SW480 (cell line): ENCODE results near the gene RAB14.
A peak's percentile ranks its signal among the peaks of the same experiment; 100 is the strongest.
"Not testable (repeated sequence)": the region's sequence is repeated elsewhere in the genome, so short reads cannot be mapped to it uniquely, and the experiment has no call there.

Source experiments
- DNase-seq: peaks from one replicate; pipeline ENCODE4 v3.0.0-alpha.2; 2016; ENCODE audit warnings: low spot score

The RAB14 gene

DNA sequence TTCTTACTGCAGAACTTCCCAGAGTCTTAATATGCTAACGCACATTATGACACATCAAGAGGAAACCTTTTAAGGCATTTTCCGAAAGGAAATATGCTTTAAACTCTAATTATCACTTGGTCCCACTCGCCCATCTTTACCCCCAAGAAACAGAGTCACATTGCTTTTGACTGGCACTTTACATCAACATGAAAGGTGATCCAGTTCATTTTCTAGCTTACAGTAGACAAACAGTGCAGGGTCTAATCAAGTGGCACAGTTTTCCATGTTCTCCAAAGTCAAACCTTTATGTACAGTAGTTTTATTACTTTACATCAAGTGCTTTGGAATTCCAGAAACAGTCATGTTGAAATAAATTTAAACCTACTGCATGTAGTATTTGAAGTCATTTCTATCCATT is 12.0 kb downstream of the RAB14 start:
- no peak for DNase-seq

DNA sequence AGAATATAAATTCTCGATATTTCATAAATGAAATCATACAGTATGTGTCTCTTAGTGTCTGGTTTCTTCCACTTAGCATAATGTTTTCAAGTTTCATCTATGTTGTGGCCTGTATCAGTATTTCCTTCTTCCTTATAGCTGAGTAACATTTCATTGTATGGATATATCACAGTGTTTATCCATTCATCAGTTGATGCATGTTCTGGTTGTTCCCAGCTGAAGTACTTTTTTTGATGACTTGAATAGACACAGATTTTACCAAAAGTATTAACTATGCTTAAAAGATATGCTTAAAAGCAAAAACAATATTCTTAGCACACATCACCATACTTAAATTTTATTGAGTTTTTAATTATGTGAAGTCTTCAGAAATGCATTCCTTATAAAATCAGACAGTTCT is 12.7 kb downstream of the RAB14 start:
- no peak for DNase-seq

DNA sequence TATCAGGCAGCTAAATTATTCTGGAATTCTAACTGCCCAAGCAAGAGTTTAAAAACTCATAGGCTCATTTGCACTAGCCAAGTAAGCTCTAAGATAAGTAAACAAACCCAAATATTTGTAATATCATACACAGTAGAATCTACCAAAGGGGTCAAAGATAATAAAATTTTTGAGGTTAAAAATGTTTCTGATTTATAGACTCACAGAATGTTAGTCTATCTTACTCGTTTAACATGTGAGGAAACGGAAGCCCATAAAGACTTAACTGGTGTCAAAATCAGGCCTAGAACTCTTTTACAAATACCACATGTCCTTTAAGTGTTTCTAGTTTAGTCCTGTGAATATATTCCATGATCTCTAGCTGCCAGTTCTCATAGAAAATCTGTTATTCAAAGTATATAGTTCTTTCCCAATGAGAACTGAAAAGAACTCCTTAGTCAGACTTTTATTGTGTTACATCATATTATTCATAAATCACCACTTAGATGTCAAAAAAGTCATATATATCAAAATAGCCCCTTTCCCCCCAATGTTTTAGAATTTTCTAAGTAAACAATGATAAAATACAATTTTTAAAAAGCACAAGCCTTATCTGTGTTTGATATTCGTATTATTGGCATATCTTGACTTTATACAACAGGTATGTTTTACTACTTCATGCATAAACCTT is 13.9 kb downstream of the RAB14 start:
- DNase-seq: no peak

DNA sequence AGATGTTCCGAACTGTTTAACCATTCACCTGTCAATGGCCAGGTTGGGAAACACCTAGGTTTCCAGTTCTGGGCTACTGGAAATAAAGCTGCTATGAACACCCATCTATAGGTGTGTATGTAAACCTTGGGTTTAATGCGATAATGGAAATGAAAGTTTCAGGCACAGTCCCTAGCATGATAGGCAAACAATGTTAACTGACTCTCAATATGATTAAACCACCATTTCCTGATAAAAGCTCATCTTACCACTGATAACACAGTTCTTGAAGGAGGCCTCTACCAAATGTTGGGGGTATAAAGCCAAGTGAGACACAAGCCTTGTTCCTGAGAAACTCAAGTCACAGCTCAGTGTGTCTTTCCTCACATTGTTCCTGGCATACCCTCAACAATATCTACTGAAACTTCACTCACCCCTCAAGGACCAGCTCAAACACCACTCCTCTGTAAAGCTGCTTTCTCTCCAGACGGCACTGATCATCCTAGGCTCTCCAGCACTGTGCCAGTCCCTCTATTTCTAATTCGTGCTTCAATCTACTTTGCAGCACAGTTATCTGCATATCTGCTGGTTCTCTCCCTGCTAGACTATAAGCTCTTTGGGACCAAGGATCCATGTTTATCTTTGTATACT is 15.8 kb downstream of the RAB14 start:
- DNase-seq: no peak

DNA sequence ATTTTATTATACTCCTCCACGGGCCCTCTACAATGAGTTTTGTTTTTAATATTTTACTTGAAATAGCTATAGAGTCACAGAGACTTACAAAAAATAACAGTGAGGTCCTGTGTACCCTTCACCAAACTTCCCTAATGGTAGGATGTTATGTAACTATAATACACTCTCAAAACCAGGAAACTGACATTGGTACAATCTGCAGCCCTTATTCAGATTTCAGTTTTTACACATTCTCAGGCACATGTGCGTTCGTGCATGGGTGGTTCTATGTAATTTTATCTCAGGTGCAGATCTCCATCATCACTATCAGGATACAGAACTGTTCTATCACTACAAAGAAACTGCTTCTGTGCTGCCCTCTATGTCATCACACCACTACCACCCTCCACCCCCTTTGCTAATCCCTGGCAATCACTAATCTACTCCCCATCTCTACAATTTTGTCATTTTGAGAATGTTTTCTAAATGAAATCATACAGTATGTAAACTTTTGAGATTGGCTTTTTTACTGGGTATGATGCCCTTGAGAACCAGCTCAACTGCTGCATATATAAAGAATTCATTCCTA is 16.4 kb downstream of the RAB14 start:
- no peak for DNase-seq

DNA sequence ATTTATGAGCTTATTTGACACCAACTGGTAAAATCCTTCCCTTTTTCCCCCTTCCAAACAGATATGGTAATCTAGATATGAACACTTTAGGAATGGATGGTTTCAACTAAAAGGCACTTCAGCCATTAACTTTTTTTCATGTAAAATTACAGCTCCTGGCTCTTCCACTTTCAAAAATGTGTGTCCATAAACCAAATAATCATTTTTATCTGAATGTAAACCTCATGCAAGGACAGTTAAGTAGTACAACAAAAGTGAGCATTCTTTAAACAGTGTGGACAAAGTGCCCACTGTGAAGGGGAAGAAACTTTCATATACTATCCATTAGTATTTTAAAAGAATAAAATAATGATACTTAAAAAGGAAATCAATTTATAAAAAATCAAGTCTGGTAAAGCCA is 17.2 kb downstream of the RAB14 start:
- DNase-seq: no peak

DNA sequence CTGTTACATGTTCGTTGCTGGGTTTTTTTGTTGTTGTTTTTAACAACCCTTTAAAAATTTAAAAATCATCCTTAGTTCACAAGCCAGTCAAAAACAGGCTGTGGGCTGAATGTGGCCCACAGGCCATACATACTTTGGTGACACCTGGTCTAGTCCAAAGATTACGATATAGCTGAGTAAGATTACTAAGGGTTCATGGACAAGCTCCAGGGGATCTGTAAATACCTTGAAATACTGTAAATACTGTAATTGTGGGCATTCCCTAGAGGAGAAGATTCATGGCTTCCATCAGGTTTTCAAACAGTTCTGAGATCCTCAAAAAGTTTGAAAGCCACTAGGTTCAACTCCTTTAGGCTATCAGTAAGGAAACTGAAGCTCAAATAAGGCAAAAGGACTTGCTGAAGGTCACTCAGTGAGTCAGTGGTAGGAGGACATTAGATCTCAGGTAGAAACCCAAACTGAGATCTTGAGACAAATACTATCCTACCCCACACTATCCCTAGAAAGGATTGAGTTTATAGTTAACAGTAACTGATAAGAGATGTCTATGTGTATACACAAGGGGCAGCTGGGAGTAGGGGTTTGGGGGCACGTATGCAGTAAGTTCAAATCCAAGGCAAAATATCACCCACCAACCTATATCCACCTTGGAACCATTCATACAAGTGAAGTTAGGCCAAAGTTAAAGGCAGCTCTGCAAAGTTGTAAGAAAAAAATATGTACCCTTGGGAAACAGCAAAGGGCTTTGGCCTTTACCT is 17.8 kb downstream of the RAB14 start:
- no peak for DNase-seq

DNA sequence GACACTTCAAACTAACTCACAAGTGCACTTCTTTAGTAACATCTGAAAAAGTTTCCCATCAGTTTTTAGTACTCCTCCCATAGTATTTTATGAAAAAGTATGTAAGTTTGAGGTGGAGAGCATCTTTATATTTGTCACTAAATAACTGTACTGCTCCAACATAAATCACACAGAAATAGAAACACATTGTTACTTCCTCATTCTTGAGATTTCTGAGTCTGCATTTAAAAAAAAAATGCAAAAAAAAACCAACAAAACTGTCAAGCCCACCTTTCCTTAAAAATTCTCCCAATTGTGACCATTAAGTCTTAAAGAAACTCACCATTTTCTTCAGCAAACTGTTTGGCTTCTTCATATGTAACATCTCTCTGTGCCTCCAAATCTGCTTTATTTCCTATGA is 18.7 kb downstream of the RAB14 start:
- no peak for DNase-seq

DNA sequence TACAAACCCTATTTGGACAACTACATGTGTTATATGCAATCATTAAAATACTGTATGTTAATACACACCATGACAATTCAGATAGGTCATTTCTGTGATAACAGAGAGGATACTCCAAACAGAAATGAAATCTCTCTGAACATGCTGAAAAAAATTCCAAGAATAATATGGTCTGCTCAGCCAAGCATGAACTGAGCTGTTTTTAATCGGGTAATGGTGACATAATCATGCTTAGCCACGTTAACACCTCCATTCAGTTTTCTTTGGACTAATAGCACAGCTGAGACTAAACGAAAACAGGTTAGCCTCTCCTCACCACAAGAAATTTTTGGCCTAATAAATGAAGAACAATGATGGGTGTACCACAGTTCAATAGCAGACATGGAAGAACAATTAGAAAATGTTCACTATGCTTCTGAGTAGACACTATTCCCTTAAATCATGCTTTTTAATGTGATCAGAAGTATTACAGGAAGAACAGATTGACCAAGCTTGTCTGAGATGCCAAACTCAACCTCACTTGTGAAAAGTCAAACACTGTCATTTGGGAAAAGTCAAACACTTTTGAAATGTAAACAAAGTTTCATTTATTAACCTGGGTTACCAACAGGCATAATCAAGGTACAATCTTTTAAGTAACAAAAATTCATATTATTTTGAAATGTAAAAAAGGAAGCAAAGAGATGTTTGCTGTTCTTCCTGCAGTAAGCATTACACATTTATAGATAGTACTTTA is 19.4 kb downstream of the RAB14 start:
- DNase-seq: no peak

DNA sequence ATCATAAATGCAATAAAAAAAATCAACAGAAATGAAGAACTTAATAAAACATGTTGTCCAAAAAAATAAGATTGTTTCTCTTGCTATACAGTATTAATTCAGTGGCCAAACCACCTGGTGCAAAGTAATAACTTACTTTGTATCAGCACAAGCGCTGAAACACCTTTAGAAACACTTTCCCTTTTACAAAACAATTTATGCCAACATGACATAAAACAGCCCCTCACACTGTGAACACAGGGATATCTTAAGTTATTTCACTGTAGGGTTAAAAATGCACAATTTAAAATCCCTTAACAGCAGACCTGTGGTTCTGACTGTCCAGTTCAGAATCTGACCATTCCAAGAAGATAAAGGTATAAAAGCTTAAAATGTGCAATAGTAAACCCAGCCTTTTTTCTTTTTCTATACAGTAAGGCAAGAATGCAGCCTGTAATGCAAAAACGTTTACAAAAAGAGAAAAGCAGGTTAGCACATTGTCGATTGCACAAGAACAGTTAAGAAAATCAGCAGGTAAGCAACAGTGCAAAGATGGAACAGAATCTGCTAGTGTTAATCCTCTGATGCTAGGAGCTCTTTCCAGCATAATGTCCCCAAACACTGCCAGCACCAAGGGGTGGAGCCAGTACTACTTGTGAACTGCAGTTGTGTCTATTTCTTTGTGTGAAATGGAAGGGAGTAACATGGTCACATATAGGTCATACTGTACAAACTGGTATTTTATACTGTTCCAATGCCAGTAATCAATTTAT is 21.6 kb downstream of the RAB14 start:
- no peak for DNase-seq

DNA sequence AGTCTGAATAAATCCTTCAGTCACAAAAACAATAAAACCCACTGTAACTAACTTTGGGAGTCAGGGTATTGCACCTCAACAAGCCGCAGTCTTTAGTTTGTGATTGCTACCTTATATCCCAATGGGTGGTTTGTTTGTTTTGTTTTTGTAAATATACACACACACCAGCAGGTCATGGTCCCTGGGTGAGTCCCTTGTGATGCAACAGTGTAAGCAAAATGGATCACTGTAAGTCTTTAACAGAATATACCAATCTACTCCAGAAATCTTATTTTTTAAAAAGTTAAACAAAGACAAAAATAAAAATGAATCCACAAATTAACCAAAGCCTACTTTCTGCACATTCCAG is 22.3 kb downstream of the RAB14 start:
- DNase-seq: not testable (repeated sequence)

DNA sequence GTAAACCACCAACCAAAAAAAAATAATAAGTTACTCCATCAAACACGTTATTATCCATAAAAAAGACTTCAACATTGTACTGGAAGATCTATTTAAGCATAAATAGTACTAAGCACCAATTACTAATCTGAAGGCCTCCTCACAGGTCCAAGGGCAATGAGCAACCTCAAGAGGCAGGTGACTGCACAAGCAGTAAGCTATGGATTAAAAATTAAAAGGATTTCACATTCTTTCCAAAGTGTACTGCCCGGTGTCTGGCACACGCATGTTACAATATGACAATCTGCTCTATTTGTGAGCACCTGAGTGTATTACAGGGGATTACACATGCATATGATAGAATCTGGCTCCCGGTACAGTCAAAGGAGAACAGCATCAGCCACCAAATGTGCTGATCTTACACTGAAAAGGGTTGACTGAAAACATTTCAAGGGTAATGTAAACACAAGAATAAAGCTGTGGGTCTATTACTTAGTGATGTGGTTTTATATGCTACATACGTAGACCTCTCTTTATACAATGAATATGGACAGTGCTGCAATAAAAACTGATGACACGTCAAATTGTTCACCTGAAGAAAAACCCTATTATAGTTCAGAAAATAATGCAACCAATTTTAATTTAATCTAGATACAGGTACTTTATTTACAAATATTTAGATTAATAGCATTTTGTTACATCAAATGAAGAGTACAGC is 22.8 kb downstream of the RAB14 start:
- no peak for DNase-seq

DNA sequence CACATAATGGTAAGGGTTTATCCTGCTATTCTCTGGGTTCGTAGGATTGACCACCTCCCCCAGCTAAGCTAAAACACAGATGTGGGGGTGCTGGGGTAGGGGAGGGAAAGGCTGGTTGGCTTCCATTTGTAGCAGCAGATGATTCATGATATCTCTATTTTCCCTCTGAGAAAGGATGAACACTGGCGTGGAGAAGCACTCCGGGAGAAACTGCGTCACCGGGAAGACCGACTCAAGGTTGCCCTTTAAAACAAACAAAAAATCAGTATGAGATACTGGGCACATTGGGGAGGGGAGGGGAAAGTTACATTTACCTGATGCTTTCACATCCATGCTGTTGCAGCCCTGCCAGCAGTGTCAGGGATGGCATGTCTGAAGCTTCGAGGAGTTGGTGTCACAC is 28.2 kb downstream of the RAB14 start:
- DNase-seq: no peak

DNA sequence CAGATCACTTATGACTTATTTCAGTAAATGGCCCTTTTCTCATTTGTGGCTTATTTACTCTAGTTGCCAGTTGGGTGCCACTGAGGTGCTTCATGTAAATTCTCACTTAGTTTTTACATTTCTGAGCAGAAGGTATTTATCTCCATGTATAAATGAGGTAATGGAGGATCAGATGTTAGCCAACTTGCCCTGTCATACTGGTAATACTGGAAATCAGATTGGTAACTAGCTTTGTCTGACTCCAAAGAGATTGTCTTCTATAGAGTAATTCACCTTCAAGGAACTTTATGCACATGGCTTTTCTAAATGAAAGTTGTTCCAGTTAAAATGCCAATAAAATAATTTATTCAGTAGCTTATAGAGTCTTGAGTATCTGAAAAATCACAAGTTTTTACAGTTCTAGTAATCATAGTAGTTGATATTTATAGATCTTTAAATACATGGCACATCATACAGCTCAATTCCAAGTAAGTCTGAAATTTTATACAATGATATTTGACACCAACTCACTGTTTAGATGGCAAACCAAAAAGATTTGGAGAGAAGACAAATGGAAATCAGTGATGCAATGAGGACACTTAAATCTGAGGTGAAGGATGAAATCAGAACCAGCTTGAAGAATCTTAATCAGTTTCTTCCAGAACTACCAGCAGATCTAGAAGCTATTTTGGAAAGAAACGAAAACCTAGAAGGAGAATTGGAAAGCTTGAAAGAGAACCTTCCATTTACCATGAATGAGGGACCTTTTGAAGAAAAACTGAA is 28.8 kb downstream of the RAB14 start:
- no peak for DNase-seq

DNA sequence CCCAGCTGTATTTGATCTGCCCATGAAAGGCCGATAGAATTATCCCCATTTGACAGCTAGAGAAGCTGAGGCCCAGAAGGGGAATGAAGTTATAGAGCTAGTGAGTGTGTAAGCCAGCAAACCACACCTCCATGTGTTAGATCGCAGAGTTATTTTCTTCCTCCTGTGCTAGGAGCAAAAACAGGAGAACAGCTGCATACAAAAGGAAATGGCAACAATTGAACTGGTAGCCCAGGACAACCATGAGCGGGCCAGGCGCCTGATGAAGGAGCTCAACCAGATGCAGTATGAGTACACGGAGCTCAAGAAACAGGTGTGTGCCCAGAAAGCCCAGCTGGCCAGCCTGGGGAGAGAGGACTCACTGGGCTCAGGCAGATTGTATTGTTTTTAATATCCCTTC is 30.4 kb downstream of the RAB14 start:
- no peak for DNase-seq

DNA sequence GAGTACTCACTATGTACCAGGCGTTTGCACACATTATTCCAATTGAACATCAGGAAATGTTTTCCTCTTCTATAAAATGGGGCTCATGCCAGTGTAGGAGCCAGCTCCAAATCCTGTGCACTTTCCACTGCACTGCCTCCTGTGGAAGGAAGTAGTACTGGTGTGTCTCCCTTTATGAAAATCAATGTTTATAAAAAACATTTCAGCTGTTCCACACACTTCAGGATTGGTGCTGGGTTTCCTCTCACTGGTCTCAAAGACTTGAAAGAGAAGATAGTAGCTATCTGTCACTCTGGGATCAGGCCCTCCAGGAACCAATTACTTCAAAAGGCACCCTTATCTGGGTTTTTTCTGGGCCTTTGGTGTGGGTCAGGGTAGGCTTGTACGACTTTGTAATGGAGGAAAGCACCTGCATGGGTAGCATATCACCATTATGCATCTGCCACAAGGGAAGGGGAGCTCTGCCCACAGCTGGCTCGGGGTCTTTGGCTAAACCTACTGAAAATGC is 32.5 kb downstream of the RAB14 start:
- DNase-seq: peak; percentile 10

DNA sequence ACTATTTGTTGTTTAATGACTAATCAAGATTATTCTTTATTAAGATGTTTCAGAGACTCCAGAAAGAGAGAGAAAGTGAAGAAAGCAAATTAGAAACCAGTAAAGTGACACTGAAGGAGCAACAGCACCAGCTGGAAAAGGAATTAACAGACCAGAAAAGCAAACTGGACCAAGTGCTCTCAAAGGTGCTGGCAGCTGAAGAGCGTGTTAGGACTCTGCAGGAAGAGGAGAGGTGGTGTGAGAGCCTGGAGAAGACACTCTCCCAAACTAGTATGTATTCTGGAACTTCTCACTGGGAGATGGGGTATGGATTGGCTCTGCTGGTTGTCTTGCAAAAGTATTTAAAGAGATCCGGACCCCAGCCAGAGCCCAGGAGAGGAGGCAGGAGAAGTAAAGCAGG is 33.6 kb downstream of the RAB14 start:
- DNase-seq: no peak

DNA sequence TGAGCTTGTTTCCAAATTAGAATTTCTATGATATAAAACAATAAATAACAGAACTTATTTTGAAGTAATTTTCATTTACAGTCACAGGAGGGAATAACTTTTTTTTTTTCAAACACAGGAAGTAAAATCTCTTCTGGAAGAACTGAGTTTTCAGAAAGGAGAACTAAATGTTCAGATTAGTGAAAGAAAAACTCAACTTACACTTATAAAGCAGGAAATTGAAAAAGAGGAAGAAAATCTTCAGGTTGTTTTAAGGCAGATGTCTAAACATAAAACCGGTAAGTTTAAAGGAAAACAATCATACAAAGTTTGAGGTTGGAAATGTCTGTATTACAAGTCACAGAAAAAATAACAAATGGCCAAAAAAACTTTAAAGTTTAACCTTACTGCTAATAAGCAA is 41.6 kb downstream of the RAB14 start:
- no peak for DNase-seq

DNA sequence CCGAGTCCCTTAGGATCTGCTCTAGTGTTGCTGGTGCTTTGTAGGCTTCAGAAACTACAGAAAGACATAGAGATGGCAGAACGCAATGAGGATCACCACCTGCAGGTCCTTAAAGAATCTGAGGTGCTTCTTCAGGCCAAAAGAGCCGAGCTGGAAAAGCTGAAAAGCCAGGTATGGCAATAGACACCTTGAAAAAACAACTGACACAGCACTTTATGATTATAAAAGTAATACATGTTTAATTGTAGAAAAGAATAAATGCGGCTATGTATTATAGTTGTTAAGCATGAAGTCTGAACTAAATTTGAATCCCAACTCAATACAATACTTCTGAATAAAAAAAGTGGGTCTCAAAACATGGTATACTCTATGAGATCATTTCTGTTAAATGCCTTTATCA is 43.7 kb downstream of the RAB14 start:
- no peak for DNase-seq

DNA sequence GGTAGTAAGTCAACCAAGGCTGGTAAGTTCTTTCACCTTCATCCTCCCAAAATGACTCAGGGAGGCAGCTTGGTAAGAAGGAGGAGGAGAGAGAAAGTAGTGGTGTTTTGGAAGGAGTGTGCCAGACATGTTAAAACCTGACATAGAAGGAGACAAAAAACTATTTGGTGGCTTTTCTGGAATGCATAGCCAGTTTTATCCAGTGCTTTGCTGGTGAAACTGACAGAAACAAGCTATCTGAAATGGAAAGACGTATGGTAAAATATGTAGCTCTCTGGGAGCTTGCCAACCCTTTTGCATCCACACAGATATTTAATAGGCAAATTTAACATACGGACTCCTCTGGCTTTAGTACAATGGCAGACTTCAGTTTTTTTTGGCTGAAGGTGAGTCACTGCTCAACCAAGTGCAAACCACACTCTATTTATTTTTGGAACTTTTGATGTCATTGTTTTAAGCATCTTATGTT is 45.4 kb downstream of the RAB14 start:
- peak; percentile 35 for DNase-seq
